AG04449 (cell line): ENCODE data around the gene DIS3L2.

ENCODE experiments used
- CTCF ChIA-PET: fragments of 350-600 bp; formaldehyde crosslinking; extraction: SDS; loops from one replicate; lab custom pipeline; 2021; ENCODE audit warnings: antibody characterized with exemption; lab: Yijun Ruan, JAX
- POLR2A ChIA-PET: fragments of 400-600, 350-600 bp; formaldehyde crosslinking; extraction: SDS; loops from one replicate; lab custom pipeline; 2020; ENCODE audit warnings: antibody characterized with exemption, inconsistent platforms; lab: Yijun Ruan, JAX
- DNase-seq: peaks from one replicate; pipeline ENCODE4 v3.0.0-alpha.2; 2010; ENCODE audit warnings: low read depth, low spot score
- H3K4me3 ChIP-seq: 2 replicates; pipeline ENCODE4 v1.5.1; 2011; ENCODE audit warnings: low read depth, mild to moderate bottlenecking, control low read depth, low read length
- TF ChIP-seq, protein P1 (sequence below): IDR thresholded peaks from one replicate; pipeline ENCODE4 v1.5.1; 2011; ENCODE audit warnings: mild to moderate bottlenecking, moderate library complexity, low read length, control low read depth, inconsistent platforms; ENCODE audit not compliant: insufficient read depth; ENCODE audit errors: missing control alignments

DIS3L2 gene

DNA sequence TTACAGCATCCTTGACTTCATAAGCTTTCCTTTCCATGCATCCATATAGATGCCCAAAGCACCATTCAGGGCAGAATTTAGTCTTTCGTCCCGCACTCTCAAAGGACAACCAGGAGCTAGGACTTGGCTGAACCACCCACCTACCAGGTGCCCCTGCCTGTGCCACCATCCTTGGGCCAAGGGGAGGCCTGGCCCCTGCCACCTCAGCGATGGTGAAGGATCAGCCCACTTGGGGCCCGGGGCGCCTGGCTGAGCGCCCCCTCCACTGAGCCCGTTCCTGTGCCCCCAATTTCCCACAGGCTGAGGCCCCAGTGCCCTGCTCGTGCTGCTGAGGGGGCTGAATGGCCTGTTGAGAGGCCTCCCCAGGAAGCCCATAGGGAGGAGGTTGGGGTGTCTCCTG lies 383.7 kb downstream of the DIS3L2 start:
- TF ChIP-seq, protein P1, sequence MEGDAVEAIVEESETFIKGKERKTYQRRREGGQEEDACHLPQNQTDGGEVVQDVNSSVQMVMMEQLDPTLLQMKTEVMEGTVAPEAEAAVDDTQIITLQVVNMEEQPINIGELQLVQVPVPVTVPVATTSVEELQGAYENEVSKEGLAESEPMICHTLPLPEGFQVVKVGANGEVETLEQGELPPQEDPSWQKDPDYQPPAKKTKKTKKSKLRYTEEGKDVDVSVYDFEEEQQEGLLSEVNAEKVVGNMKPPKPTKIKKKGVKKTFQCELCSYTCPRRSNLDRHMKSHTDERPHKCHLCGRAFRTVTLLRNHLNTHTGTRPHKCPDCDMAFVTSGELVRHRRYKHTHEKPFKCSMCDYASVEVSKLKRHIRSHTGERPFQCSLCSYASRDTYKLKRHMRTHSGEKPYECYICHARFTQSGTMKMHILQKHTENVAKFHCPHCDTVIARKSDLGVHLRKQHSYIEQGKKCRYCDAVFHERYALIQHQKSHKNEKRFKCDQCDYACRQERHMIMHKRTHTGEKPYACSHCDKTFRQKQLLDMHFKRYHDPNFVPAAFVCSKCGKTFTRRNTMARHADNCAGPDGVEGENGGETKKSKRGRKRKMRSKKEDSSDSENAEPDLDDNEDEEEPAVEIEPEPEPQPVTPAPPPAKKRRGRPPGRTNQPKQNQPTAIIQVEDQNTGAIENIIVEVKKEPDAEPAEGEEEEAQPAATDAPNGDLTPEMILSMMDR, result no peak
- ChIA-PET POLR2A (no interaction called here), CTCF (interaction anchor here (0.8 to 1.8 kb wide), 3 partner anchors 11 to 95 kb away, joined by 3 to 7 read pairs (median 7); no protein-coding TSS in a partner anchor)
- DNase-seq, result no peak
- no peak overlapping the region for H3K4me3 ChIP-seq

DNA sequence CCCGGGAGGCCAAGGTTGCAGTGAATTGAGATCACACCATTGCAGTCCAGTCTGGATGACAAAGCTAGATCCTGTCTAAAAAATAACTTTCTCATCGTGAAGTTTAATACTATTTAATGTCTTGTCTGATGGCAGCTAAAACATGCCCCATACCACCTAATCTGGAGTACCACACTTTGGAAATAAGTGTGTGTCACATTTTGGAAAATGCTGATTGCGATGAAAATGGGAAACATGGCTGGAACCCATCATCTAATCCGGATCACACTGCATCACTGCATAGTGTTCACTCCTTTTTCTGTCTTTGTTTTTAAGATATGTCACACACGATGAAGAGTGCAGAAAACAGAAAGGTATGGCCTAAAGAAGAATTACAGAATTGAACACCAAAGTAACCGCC lies 385.9 kb downstream of the DIS3L2 start:
- no peak overlapping the region for H3K4me3 ChIP-seq
- no peak for DNase-seq
- TF ChIP-seq, protein P1, result no peak
- POLR2A ChIA-PET, result no interaction called here
- CTCF ChIA-PET, result interaction anchor here (0.6 to 1.0 kb wide), 2 partner anchors 12 to 421 kb away, joined by 3 to 4 read pairs; partner anchors contain the start of gene NPPC

DNA sequence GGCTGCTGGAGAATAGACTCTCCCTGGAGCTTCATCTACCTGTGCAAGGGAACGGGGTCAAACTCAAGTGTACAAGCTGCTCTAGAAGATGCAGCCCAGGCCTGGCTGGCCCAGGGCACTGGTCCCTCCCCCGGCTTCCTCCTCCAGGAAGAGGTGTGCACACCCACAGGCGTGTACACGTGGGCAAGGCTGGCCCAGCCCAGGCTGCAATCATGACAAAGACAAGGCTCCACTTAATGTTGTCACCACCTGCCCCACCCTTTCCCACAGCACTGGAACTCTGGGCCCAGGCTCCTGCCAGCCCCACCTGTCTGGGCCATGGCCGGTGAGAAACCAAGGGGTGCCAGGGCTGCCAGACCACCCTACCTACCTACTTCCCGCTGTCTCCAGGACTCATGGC lies 387.4 kb downstream of the DIS3L2 start:
- ChIA-PET CTCF (interaction anchor here (1.2 to 1.6 kb wide), 2 partner anchors 13 to 15 kb away, joined by 3 to 6 read pairs; no protein-coding TSS in a partner anchor), POLR2A (no interaction called here)
- H3K4me3 ChIP-seq, result no peak overlapping the region
- TF ChIP-seq, protein P1, result no peak
- DNase-seq, result no peak

DNA sequence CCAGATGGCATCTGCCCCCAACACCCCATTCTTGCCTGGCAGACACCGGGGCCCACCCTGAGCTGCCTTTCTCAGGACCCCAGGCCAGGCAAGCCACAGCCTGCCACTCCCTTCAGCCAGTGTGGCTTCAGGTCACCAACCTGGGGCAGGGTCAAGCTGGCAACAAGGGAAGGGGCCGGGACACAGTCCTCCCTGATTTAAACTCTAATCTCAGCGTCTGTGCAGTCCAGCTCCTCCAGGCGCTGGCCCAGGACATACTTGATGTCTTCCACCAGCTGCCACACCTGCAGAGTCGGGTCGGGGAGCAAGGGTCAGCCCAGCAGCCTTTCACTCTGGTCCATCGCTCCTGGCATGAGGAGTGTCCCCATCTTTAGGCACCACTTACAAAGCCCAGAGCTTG lies 388.0 kb downstream of the DIS3L2 start:
- TF ChIP-seq, protein P1, result no peak
- CTCF ChIA-PET, result interaction anchor here (1.1 to 1.6 kb wide), 2 partner anchors 15 to 17 kb away, joined by 3 to 6 read pairs; no protein-coding TSS in a partner anchor
- POLR2A ChIA-PET, result no interaction called here
- H3K4me3 ChIP-seq, result no peak overlapping the region
- no peak for DNase-seq

DNA sequence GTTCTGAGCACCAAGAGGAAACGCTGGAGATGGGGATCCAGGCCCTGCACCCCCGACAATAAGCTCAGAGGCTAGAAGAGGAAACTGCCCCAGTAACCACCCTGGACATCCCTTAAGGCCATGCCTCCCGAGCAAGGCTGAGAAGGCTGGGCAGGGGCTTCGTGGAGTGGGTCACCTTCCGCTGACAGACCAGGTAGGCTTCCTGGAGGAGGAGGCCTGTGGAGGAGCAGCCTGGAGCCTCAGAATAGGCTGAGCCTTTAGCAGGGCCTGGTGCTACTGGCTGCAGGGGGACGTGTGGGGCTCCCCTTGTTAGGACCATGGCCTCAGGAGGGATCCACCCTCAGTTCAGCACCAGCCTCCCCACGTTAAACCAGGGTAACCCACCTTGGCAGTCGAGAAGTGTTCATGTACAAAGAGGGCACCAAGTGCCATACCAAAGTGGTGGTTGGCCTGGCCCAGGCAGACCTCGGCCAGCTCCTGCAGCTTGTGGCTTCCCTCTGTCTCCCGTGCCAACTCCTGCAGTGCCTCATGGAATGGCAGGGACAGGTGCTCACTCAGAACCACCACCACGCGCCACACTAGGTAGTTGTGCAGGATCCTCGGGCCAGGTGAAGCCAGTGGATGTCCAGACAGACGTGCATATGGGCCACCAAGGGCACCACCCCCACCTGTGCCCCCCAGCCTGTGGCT lies 388.6 kb downstream of the DIS3L2 start:
- TF ChIP-seq, protein P1, result no peak
- CTCF ChIA-PET, result interaction anchor here (1.0 to 1.6 kb wide), 3 partner anchors 10 to 17 kb away, joined by 3 to 6 read pairs (median 3); no protein-coding TSS in a partner anchor

More for the DNA sequence above, 388.6 kb downstream of the DIS3L2 start:
- POLR2A ChIA-PET, result no interaction called here
- DNase-seq, result no peak
- H3K4me3 ChIP-seq, result no peak overlapping the region
